Right atrium auricular region (tissue), 2 donors: ENCODE results near the gene NPW. TPM values are rescaled to one million over a fixed set of nuclear protein-coding genes. Genes with fewer than 3 reads are reported as not detected.

Experiments used
- DNase-seq: peaks from one replicate; pipeline ENCODE4 v3.0.0-alpha.2; 2019; ENCODE audit warnings: low spot score
- H3K27ac ChIP-seq, 2 donors: fragments of 200-600 bp; sonication (generic); 1 replicate in 1 of 2; 2 replicates in 1 of 2; pipeline ENCODE4 v1.5.1; 2016 to 2019
- H3K27me3 ChIP-seq, 2 donors: fragments of 200-600 bp; sonication (generic); one replicate each; pipeline versions ENCODE4 v1.5.1 to v1.6.0; 2017 to 2019
- H3K36me3 ChIP-seq: fragments of 200-600 bp; sonication (generic); one replicate; pipeline ENCODE4 v1.5.1; 2016
- H3K4me1 ChIP-seq, 2 donors: fragments of 200-600 bp; sonication (generic); one replicate each; pipeline versions ENCODE4 v1.5.1 to v1.6.0; 2017 to 2019
- H3K4me3 ChIP-seq, 2 donors: fragments of 200-600 bp; sonication (generic); 1 replicate in 1 of 2; 2 replicates in 1 of 2; pipeline ENCODE4 v1.5.1; 2017 to 2019; ENCODE audit warnings: mild to moderate bottlenecking in 1 of 2, moderate library complexity in 1 of 2
- H3K9me3 ChIP-seq, 2 donors: fragments of 200-600 bp; sonication (generic); one replicate each; pipeline ENCODE4 v1.5.1; 2019
- total RNA-seq, 2 donors: library from RNA; depleted of rRNA; stranded (reverse); fragments of >200 nt; gene quantifications; one replicate each; pipeline ENCODE4 v1.1.0, GENCODE V29; 2016
- TF ChIP-seq, protein P1 (sequence below), 2 donors: fragments of 200-600 bp; sonication (generic); IDR thresholded peaks; one replicate each; pipeline ENCODE4 v1.5.1; 2019; ENCODE audit warnings: antibody characterized with exemption in 2 of 2

NPW gene
- total RNA-seq, 2 donors from 2014 or later = not detected

DNA sequence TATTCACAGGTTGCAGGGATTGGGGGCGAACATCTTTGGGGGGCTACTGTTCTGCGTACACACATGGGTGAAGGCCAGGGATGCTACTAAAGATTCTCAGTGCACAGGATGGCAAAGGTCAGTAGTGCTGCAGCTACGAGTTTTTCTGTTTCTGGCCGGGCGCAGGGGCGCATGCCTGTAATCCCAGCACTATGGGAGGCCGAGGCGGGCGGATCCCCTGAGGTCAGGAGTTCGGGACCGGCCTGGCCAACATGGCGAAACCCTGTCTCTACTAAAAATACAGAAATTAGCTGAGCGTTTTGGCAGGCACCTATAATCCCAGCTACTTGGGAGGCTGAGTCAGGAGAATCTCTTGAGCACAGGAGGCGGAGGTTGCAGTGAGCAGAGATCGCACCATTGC, 6.1 kb upstream of the NPW start:
- H3K27me3 ChIP-seq = no peaks in the 10 kb centered on the region
- TF ChIP-seq, protein P1, sequence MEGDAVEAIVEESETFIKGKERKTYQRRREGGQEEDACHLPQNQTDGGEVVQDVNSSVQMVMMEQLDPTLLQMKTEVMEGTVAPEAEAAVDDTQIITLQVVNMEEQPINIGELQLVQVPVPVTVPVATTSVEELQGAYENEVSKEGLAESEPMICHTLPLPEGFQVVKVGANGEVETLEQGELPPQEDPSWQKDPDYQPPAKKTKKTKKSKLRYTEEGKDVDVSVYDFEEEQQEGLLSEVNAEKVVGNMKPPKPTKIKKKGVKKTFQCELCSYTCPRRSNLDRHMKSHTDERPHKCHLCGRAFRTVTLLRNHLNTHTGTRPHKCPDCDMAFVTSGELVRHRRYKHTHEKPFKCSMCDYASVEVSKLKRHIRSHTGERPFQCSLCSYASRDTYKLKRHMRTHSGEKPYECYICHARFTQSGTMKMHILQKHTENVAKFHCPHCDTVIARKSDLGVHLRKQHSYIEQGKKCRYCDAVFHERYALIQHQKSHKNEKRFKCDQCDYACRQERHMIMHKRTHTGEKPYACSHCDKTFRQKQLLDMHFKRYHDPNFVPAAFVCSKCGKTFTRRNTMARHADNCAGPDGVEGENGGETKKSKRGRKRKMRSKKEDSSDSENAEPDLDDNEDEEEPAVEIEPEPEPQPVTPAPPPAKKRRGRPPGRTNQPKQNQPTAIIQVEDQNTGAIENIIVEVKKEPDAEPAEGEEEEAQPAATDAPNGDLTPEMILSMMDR (IDR thresholded peaks at IDR 0.05) = no peak
- DNase-seq = no peak
- no peak overlapping the region for H3K4me3 ChIP-seq
- H3K27ac ChIP-seq = no peak overlapping the region
- no peaks in the 10 kb centered on the region for H3K36me3 ChIP-seq
- peaks cover 0 to 15% of the 10 kb centered on the region in 2 donors for H3K4me1 ChIP-seq
- H3K9me3 ChIP-seq = no peaks in the 10 kb centered on the region

DNA sequence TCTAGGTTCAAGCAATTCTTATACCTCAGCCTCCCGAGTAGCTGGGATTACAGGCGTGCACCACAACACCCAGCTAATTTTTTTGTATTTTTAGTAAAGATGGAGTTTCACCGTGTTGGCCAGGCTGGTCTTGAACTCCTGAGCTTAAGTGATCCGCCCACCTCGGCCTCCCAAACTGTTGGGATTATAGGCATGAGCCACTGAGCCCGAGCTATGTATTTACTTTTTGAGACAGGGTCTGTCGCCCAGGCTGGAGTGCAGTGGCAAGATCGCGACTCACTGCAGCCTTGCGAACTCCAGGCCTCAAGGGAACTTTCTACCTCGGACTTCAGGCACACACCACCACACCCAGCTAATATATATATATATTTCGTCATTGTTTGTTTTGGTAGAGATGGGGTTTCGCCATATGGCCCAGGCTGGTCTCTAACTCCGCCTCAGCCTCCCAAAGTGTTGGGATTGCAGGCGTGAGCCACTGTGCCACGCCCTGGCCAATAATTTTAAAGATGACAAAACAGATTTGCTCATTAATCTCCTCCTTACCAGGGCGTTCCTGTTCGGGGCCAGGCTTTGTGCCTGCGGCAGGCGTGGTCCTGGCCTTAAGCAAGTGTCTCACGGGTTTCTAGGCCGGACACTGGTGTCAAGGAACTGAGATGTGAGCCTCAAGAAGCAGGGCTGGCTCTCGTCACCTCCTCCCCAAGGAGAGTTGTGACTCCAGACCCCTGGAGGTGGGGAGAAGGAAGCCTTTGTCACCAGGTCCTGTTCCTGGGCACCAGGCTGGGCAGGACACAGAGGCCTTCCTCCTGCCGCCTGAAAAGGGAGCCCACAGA, 4.3 kb upstream of the NPW start:
- TF ChIP-seq, protein P1 (IDR thresholded peaks at IDR 0.05) = no peak
- no peak overlapping the region for H3K27ac ChIP-seq
- no peaks in the 10 kb centered on the region for H3K36me3 ChIP-seq
- no peaks in the 10 kb centered on the region for H3K9me3 ChIP-seq
- H3K4me1 ChIP-seq = peaks cover 0 to 14% of the 10 kb centered on the region in 2 donors
- peaks cover 4 to 6% of the 10 kb centered on the region in 2 donors for H3K27me3 ChIP-seq
- H3K4me3 ChIP-seq = no peak overlapping the region
- DNase-seq = no peak

DNA sequence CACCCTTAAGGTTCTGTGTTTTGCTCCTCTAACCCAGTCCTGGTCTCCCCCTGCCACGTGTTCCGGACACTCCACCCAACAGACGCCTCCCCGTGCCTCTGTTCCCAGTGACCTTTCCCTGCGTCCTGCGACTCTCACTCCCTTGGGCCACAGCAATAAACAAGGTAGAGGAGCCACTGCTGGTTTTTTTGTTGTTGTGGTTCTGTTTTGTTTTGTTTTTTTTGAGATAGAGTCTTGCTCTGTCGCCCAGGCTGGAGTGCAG, 3.7 kb upstream of the NPW start:
- peaks cover 7 to 9% of the 10 kb centered on the region in 2 donors for H3K27me3 ChIP-seq
- H3K4me1 ChIP-seq = peaks cover 0 to 15% of the 10 kb centered on the region in 2 donors
- TF ChIP-seq, protein P1 (IDR thresholded peaks at IDR 0.05) = no peak

DNA sequence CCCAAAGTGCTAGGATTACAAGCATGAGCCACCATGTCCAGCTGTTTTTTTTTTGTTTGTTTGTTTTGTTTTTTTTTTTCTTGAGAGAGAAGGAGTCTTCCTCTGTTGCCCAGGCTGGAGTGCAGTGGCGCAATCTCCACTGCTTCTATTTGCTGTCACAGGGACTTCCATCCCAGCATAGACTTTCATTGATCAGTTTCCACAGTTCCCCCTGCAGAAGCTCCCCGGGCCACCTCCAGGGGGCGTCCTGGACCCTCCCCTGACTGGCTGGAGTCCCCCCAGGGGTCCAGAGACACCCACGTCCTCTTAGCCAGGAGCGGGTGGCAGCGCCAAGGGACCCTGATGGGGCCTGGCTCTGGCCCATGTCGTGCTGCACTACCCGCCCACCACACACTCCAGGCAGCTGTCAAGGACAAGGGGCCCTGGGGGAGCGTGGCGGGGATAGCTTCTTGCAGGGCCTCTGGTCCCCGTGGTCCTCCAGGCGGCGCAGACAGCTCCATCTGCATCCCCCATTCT, 3.1 kb upstream of the NPW start:
- Histone ChIP-seq H3K36me3 (no peaks in the 10 kb centered on the region), H3K9me3 (no peaks in the 10 kb centered on the region), H3K4me1 (peaks cover 0 to 16% of the 10 kb centered on the region in 2 donors), H3K27me3 (peaks cover 7 to 9% of the 10 kb centered on the region in 2 donors), H3K27ac (no peak overlapping the region), H3K4me3 (no peak overlapping the region)
- DNase-seq = no peak
- TF ChIP-seq, protein P1 (IDR thresholded peaks at IDR 0.05) = peak; percentile 14 to 28

More for the DNA sequence above, 3.7 kb upstream of the NPW start:
- Histone ChIP-seq H3K4me3 (no peak overlapping the region), H3K9me3 (no peaks in the 10 kb centered on the region), H3K27ac (no peak overlapping the region), H3K36me3 (no peaks in the 10 kb centered on the region)
- no peak for DNase-seq

DNA sequence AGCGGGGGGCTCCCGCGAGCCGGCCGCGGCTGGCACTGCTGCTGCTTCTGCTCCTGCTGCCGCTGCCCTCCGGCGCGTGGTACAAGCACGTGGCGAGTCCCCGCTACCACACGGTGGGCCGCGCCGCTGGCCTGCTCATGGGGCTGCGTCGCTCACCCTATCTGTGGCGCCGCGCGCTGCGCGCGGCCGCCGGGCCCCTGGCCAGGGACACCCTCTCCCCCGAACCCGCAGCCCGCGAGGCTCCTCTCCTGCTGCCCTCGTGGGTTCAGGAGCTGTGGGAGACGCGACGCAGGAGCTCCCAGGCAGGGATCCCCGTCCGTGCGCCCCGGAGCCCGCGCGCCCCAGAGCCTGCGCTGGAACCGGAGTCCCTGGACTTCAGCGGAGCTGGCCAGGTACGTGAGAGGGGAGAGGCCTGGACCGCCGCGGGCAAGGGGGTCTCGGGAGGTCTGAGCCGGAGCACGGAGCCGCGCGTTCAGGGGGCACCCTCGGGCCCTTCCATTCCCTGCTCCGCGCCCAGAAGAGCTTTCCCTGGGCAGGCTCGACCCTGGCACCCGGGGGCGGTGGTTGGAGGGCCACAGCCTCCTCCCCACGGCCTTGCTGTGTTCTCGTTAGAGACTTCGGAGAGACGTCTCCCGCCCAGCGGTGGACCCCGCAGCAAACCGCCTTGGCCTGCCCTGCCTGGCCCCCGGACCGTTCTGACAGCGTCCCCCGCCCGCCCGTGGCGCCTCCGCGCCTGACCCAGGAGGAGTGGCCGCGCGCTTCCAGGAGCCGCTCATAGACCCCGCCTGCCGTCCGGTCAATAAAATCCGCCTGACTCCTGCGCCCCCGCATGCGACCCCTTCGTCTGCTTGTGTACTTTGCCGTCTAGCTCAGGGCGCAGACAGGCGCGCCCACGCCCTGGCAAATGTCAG, 591 bp downstream of the NPW start:
- DNase-seq = no peak
- H3K27me3 ChIP-seq = peaks cover 7 to 9% of the 10 kb centered on the region in 2 donors
- H3K9me3 ChIP-seq = no peaks in the 10 kb centered on the region
- no peak overlapping the region for H3K27ac ChIP-seq
- H3K4me1 ChIP-seq = peaks cover 0 to 40% of the 10 kb centered on the region in 2 donors
- H3K4me3 ChIP-seq = peak overlapping the region in 1 of 2 donors; percentile 9
- no peaks in the 10 kb centered on the region for H3K36me3 ChIP-seq
- TF ChIP-seq, protein P1 (IDR thresholded peaks at IDR 0.05) = no peak
